Activated CD4-positive, CD25-positive, alpha-beta regulatory T cell (primary cell): ENCODE data around the gene YIPF2.
"Not testable (repeated sequence)": the region's sequence is repeated elsewhere in the genome, so short reads cannot be mapped to it uniquely, and the experiment has no call there.

Experiments
- DNase-seq, 4 experiments: peaks; one replicate each; lab custom pipeline; 2025; lab: John Stamatoyannopoulos, UW

YIPF2 gene

DNA sequence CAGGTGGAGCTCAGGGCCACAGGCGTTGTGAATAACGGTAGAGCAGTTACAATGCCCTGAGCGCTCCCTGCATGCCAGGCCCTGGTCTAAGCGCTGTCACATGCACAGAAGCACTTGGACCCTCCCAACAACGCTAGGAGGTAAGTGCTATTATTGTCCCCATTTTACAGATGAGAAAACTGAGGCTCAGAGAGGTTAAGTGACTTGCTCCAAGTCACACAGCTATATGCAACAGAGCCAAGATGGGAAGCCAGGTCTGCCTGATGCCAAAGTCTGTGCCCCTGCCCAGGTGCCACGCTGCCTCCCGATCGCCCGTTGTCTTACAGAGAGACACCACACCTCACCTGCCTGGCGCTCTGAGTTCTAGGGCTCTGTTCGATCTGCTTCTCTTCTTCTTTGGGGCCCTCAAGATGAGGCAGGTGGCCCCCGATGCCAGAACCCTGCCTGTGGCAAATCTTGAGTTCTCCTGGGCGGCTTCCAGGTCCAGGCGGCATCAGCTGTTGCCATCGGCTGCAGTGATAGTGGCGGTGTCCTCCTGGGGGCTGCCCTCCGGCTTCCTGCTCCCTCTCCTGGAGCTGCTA lies 20.0 kb downstream of the YIPF2 start:
- DNase-seq, result no peak

DNA sequence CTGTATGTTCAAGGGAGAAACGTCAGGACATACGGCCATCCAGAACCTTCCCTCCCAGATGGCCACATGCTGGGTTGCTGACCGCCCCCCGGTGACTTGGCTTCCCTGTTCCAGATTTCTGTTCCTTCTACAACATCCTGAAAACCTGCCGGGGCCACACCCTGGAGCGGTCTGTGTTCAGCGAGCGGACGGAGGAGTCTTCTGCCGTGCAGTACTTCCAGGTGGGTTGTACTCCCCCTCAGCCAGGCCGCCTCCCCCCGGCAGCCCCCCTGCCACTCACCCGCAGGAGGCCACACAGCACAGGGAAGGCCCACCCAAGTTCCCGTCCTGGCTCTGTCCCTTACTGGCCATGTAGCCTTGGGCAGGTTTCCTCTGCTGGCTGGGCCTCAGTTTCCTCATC lies 20.5 kb downstream of the YIPF2 start:
- DNase-seq, result no peak

DNA sequence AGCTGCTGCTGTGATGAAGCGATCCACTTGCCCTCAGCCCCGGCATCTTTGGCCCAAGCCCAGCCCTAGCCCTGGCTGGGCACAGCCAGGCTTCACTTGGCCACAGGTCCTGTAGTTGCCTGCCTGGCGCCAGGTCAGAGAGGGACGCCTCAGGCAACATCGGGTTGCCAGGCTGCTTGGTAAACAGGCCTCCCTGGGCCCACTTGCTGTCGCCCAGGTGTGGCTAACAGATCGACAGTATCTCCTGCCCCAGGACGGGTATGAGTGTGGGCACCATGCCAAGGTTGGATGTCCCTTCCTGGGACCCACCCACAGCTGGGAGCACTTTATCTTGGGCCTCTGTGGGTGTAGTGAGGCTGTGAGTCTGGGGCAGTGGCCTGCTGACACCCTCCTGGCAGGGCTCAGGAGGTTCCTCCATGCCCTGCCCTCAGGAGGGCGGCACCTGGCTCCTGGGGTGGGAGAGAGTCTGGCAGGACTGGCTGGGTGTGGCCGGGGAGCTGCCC lies 29.2 kb downstream of the YIPF2 start:
- no peak for DNase-seq

DNA sequence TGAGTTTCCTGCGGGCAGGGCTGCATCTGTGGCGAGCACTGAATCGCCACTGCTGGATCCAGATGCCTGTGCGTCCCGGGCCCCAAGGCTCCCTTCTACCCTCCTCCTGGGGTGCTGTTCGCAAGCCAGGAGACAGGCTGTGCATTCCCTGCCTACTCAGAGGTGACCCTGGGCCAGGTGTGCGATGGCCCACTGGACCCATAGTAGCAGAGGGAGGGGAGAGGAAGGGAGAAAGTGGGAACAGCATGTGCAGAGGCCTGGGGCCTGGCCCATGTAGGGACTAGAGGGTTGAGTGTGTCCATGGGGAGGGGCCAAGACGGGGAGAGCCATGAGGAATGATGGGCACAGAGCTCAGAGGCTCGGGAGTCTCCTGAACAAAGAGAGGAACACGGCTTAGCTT lies 29.8 kb downstream of the YIPF2 start:
- no peak for DNase-seq

DNA sequence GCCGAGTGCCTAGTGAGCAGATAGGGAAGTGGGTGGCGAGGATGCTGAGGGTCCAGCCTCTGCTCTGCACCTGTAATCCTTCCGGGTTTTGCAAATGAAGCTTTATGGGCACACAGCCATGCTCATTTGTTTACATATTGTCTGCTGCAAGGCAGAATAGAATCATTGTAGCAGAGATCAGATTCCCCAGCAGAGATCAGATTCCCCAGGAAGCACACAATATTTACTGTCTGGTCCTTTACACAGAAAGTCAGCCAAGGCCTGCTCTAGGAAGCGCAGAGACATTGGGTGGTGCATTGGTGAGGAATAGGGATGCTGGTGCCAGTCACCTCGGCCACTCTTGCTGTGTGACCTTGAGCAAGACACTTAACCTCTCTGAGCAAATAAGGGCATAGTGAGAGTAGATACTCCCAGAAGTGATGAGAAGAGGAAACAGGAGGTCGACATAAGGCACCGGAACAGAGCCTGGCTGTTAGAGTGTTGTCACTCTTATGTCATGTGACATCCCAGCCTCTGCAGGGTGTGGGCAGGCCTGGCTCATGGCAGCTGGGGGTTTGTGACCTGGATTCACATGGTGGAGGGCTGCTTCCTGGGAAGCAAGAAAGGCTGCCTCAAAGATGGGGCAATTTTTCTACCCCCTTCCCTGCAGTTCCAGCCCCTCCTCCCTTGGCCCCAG lies 31.4 kb downstream of the YIPF2 start:
- DNase-seq, result no peak

DNA sequence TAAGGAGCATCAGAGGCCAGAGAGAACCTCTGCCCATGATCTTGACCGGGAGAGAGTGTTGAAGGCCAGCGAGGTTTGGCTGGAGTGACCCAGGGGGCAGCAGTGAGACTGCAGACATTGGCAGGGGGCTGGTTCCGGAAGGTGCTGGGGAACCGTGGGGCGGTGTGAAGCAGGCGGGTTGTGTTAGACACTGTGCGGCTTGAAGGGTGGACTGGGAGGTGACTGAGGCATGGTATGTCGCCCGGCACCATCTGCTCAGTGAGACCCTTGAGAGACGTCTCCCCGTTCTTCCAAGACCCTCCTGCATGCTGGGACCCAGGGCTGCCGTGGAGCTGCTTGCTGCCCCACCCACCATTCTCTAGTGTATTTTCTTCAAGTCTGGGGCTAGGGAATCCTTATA lies 32.5 kb downstream of the YIPF2 start:
- DNase-seq, result no peak

DNA sequence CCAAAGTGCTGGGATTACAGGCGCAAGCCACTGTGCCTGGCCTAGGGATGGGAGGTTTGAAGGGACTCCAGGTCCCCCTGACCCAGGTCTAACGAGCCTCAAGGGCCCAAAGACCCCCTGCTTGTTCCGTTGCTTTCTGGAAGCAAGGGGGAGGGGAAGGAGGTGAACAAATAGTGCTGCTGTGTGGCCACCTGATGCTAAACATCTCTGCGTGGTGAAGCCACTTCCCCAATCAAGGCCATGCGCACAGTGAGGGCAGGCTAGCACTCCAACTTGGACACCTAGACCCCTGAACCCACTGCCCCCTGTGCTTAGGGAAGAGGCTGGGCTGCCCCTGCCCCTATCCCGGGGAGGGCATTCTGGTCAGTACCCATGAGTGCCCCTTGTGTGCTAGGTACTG lies 33.1 kb downstream of the YIPF2 start:
- DNase-seq, result no peak

DNA sequence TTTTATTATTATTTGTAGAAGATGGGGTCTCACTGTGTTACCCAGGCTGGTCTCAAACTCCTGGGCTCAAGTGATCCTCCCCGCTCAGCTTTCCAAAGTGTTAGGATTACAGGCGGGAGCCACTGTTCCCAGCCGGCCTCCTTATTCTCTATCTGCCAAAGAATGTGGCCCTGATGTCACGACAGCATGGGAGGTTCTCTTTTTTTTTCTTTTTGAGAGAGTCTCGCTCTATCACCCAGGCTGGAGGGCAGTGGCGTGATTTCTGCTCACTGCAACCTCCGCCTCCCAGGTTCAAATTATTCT lies 33.6 kb downstream of the YIPF2 start:
- DNase-seq, result no peak

DNA sequence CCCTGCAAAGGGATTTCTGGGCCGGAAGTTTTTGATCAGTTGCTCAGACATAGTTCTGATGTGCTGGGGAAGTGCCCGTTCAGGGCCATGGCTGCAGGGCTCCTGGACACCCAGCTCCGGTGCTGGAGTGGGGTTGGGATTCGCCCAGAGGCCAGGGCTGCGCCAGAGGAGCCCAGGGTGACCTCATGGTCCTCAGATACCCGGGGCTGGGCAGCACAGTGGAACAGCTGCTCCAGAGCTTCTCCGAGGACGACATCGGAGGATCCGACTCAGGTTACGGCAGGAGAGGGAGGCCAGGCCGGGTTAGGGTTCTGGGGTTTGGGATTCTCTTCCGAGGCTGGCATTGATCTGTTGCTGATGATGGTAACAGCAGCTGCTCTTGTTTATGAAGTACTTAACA lies 36.2 kb downstream of the YIPF2 start:
- DNase-seq, result no peak

DNA sequence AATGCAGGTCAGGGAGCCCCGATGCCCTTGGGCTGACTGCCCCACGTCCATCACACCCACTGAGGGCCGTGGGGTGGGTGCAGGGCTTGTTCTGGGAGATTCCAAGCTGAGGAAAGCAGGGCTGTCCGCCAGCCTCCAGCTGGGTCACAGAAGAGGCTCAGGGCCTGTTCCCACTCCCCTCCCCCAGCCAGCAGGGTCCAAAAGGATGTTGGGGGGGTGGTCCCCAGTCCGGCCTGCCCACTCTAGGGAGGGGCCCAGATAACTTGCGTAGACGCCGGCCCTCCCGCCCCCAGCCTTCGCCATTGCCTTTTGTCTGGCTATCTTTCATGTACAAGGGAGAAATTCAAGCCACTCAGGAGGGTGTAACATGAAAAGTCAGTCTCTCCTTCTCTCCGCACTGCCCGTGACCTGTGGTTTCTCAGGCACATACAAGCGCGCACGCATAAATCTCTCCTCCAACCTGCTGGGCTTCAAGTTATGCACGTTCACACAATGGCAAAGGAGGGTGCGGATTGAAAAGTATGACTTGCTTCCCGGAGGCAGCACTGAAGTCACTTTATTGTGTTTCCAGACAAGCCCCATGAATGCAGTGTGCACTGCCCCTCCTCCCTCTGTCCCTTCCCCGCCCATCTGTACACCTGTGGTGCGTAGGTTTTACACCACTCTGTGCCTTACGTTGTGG lies 36.9 kb downstream of the YIPF2 start:
- no peak for DNase-seq

DNA sequence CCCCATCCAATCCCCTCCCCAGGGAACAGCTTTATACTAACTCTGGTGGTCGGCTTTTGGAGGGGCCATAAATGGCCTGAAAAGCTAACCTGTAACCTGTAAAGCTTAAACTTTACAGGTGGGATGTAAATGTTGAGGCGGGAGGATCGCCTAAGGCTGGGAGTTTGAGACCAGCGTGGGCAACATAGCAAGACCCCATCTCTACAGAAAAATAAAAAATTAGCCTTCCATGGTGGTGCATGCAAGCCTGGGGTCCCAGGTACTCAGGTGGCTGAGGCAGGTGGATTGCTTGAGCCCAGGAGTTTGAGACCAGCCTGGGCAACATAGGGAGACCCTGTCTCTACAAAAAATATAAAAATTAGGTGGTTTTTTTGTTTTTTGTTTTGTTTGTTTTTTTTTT lies 38.6 kb downstream of the YIPF2 start:
- DNase-seq, result no peak

DNA sequence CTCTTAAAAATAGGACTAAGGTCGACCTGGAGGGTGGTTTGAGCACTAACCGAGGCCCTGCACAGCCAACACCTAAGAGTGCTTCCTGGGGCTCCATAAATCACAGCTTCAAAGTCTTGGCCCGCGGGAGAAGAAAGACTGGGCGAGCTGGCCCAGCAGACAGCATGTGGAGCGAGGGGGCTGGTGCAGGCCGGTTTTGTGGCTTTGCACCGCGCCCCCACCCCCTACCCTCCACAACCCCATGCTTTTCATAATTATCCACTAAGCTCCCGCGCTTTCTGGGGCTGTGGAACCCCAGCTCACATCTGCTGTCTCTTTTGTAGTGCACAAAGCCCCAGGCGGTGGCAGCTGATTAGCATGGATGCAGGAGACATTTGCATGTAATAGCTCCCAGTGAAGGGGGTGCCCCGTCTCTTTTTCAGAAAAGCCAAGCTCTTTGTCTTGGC lies 40.0 kb downstream of the YIPF2 start:
- no peak for DNase-seq

DNA sequence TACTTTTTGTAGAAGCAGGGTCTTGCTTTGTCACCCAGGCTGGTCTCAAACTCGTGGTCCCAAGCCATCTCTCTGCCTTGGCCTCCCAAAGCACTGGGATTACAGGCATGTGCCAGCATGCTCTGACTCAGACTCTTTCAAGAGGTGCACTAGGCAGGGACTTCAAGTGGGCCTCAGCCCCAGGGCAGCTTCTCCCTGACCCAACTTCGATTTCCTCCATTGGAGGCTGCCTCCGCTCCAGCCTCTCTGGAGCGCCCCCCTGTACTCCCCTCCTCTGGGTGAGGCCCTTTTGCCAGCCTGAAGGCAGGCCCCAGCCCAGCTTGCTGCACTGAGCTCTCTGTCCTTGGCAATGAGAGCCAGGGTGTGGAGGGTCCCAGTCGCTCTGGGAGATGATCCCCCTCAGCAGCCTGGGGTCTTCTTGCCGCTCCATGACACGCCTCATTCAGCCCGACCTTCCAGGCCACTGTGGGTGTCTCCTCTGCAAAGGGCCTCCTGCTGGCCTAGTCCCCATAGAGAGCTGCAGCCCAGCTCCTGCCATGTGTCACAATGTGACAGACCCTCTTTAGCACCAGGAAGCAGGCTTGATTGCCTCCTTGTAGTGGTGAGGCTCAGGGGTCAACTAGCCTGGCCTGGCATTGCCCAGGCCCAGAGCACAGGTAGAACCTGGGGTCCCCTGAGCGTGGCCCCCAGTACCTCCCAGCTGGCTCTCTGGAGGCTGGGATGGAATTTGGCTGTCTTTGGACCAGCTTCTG lies 40.6 kb downstream of the YIPF2 start:
- no peak for DNase-seq

DNA sequence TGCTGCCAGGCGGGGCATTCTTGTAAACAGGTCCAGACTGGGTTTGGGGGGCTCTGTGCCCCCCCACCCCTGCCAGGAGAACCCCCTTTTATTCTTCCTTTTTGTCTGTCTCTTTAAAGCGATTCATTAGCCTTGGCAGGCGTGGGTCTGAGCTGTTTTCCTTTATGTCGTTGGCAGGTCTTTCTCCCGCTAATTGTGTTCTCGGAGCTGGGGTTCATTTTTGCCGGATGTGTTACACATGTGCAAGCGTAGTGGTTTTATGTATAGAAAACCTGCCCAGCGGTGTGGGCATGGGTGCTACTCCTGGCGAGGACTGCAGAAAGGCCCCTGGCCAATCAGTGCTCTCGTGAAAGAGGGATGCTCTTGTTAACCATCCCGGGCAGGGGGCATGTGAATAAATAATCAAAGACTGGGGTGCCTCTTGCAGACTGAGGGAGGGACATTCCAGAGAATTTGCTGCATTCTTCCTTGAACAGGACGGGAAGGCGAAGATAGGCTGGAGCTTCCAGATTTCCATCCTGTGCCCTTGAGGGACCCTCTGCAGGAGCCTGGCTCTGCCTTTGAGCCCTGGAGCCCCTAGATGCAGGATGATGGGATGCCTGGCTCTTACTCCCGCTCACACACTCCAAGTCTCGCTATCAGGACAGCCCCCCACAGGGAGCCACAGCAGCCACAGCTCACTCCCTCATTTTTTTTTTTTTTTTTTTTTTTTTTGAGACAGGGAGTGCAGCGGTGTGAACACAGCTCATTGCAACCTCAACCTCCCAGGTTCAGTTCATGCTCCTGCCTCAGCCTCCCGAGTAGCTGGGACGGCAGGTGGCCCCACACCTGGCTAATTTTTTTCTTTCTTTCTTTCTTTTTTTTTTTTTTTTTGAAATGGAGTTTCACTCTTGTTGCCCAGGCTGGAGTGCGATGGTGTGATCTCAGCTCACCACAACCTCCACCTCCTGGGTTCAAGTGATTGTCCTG lies 43.0 kb downstream of the YIPF2 start:
- no peak for DNase-seq

DNA sequence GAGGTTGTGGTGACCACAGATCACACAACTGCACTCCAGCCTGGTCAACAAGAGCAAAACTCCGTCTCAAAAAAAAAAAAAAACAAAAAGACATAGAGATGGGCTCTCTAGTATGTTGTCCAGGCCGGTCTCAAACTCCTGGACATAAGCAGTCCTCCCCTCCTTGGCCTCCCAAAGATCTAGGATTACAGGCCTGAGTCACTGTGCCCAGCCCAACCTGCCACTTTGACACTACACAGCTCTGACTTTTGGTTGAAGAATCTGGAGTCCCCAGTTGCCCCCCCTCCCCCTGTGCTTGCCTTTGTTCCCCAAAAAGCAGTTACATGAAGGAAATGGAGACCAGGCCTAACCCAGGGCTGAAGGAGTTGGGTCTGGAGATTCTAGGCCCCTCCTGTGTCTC lies 44.2 kb downstream of the YIPF2 start:
- no peak for DNase-seq

DNA sequence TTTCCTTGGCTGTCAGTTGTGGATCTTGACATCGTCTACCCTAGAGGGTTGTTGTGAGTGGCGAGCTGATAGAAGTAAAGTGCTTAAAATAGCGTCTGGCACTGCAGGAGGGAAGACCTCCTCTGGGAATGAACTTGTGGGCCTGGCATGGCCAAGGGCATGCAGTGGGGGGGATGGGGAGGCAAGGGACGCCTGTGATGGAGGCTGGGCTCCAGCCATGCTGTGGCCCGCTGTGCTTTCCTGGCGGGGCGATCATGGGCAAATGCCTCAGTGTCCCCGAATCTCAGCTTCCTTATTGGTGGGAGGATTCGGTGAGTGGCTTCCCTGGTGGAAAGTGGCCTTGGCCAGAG lies 46.4 kb downstream of the YIPF2 start:
- no peak for DNase-seq

DNA sequence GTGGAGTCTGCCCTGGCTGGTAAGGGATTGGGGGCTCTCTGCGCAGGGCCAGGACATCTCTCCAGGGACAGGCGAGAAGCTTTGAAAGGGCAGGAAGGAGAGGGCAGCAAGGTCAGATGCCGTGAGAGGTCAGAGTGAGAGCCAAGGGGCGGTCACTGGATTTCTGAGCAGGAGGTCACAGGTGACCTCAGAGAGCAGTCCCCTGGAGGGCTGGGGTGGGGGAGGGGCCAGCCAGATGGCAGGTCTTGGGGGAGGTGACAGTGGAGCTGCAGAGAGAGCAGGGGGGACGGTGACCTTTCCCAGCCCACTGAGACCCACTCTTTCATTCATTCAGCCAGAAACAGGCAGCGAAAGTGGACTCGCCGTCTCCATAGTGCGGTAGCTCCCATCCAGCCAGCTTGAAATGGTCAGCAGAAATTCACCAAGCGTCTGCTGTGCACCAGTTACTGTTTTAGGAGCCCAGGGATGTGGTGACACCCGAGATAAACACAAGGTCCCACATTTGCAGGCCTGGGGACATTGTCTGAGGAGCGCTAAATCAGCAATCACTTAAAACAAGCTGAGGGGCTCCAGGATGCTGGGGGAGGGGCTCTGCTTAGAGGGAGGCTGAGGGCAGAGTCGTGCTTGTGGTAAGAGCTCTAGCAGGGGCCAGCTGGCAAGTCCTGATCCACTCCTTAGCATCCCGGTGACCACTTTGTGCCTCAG lies 46.9 kb downstream of the YIPF2 start:
- DNase-seq, result no peak

DNA sequence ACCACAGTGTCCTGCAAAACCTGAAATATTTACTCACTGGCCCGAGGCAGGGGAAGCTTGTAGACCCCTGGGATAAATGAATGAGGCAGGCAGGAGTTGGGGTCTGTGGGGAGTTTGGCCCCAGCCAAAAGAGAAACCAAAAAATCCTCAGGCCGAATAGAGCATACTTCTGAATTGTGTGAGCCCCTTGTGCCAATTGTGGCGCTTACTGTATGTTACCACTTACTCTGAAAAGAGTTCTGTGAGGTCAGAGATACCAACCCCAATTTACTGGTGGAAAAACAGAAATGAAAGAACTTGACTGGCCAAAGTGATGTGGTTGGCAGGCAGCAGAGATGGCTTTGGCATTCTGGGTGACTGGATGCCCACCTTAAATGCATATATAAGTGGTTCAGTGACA lies 50.2 kb downstream of the YIPF2 start:
- DNase-seq, result no peak

DNA sequence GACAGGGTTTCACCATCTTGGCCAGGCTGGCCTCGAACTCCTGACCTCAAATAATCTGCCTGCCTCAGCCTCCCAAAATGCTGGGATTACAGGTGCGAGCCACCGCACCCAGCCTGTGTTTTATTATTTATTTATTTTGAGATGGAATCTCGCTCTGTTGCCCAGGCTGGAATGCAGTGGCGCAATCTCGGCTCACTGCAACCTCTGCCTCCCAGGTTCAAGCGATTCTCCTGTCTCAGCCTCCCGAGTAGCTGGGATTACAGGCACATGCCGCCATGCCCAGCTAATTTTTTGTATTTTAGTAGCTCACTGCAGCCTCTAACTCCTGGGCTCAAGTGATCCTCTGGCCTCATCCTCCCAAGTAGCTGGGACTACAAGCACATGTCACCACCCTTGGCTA lies 50.8 kb downstream of the YIPF2 start:
- DNase-seq, result not testable (repeated sequence)

DNA sequence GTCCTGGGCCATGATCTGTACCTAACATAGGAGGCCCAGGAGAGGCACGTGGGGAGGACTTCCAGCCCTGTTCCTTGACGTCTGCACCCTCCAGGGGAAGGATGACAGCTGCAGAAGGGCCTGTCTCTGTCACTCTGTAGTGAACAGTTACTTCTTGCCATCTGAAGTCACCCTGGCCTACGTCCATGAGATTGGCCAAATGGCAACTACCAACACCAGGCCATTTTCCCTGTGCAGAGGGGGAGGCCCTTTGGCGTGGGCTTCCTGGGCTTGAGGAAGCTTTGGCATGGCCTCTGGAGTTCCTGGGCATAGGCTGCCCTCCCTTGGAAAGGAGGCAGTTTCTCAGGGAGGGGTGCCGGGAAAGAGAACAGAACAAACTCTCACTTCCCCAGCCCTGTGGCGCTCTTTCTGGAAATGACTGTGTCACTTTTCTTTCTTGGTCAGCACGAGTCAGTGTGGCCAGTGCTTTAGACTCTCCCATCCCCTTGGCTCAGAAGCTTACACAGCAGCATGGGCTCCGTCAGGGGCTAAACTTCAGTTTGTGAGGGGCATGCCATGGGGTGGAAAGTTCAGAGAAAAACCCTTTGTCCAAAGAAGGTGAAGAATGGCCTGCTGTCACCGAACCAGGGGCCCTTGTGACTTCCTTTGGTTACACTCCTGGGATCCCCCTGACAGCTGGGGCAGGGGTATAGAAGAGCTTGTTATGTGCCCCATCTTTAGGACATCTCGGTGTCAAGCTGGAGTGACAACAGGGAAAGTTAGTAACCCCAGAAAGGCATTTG lies 51.8 kb downstream of the YIPF2 start:
- DNase-seq, result no peak
